Central memory CD8-positive, alpha-beta T cell (primary cell): ENCODE measurements around the gene MRNIP.
"Not testable (repeated sequence)": the region's sequence is repeated elsewhere in the genome, so short reads cannot be mapped to it uniquely, and the experiment has no call there.

ENCODE experiments used
- ATAC-seq: fragments of 150-1000 bp; cut with Tn5 transposase; replicated peaks from 2 replicates; pipeline ENCODE4 v1.10.0; 2022; ENCODE audit warnings: mild to moderate bottlenecking, moderate FRiP score, moderate number of reproducible peaks; ENCODE audit not compliant: poor library complexity, severe bottlenecking; ENCODE audit errors: extremely low read depth
- DNase-seq, 2 donors: peaks; one replicate each; pipeline ENCODE4 v3.0.0; 2021; ENCODE audit warnings: low spot score in 2 of 2
- H3K27ac Mint-ChIP-seq: one replicate; pipeline ENCODE4 v1.8.0; 2022; ENCODE audit warnings: low read depth, mild to moderate bottlenecking, moderate library complexity, mixed read lengths
- H3K27me3 Mint-ChIP-seq: one replicate; pipeline ENCODE4 v1.8.0; 2022; ENCODE audit warnings: mixed read lengths
- H3K36me3 Mint-ChIP-seq: one replicate; pipeline ENCODE4 v1.8.0; 2022; ENCODE audit warnings: mild to moderate bottlenecking, moderate library complexity, mixed read lengths; ENCODE audit not compliant: insufficient read depth
- H3K4me1 Mint-ChIP-seq: one replicate; pipeline ENCODE4 v1.8.0; 2022; ENCODE audit warnings: mixed read lengths
- H3K4me3 Mint-ChIP-seq: one replicate; pipeline ENCODE4 v1.8.0; 2022; ENCODE audit warnings: mild to moderate bottlenecking, moderate library complexity, mixed read lengths
- H3K9me3 Mint-ChIP-seq: one replicate; pipeline ENCODE4 v1.8.0; 2022; ENCODE audit warnings: mixed read lengths

The MRNIP gene

GRCh38 chr5:179872828-179873575, 14.4 kb upstream of the MRNIP start:
- H3K27ac Mint-ChIP-seq: no peak overlapping the region
- H3K4me1 Mint-ChIP-seq: no peaks in the 10 kb centered on the region
- no peaks in the 10 kb centered on the region for H3K9me3 Mint-ChIP-seq
- no peak overlapping the region for H3K4me3 Mint-ChIP-seq
- ATAC-seq (no peak), DNase-seq (no peak)
- H3K27me3 Mint-ChIP-seq: no peaks in the 10 kb centered on the region
- H3K36me3 Mint-ChIP-seq: peaks cover 9% of the 10 kb centered on the region

- ATAC-seq (no peak), DNase-seq (no peak)
- Mint-ChIP-seq H3K27me3 (no peaks in the 10 kb centered on the region), H3K27ac (no peak overlapping the region), H3K36me3 (peaks cover 9% of the 10 kb centered on the region), H3K4me3 (no peak overlapping the region), H3K9me3 (no peaks in the 10 kb centered on the region), H3K4me1 (no peaks in the 10 kb centered on the region)
These were observed 13.6 kb upstream of the MRNIP start for GRCh38 chr5:179872055-179872827.

- H3K9me3 Mint-ChIP-seq, ATAC-seq, H3K27ac Mint-ChIP-seq, H3K36me3 Mint-ChIP-seq, H3K4me3 Mint-ChIP-seq, DNase-seq, H3K4me1 Mint-ChIP-seq, H3K27me3 Mint-ChIP-seq: not testable (repeated sequence)
These were observed 12.9 kb upstream of the MRNIP start for GRCh38 chr5:179871533-179871932.

- ATAC-seq: no peak
- H3K9me3 Mint-ChIP-seq: no peaks in the 10 kb centered on the region
- H3K4me1 Mint-ChIP-seq: no peaks in the 10 kb centered on the region
- no peaks in the 10 kb centered on the region for H3K27me3 Mint-ChIP-seq
- no peak overlapping the region for H3K4me3 Mint-ChIP-seq
- H3K36me3 Mint-ChIP-seq: peaks cover 7% of the 10 kb centered on the region
- H3K27ac Mint-ChIP-seq: peak overlapping the region; percentile 35
- no peak for DNase-seq
These were observed 12.3 kb upstream of the MRNIP start for GRCh38 chr5:179870952-179871351.

- Mint-ChIP-seq H3K36me3 (peaks cover 7% of the 10 kb centered on the region), H3K4me1 (no peaks in the 10 kb centered on the region), H3K9me3 (no peaks in the 10 kb centered on the region), H3K4me3 (no peak overlapping the region), H3K27me3 (no peaks in the 10 kb centered on the region), H3K27ac (peak overlapping the region; percentile 35)
- DNase-seq (no peak), ATAC-seq (no peak)
These were observed 11.8 kb upstream of the MRNIP start for GRCh38 chr5:179870403-179870903.

GRCh38 chr5:179869641-179870402, 11.2 kb upstream of the MRNIP start:
- Mint-ChIP-seq H3K27me3 (no peaks in the 10 kb centered on the region), H3K4me3 (no peak overlapping the region), H3K36me3 (peaks cover 7% of the 10 kb centered on the region), H3K9me3 (no peaks in the 10 kb centered on the region), H3K27ac (no peak overlapping the region), H3K4me1 (no peaks in the 10 kb centered on the region)
- DNase-seq: no peak
- no peak for ATAC-seq

- H3K27me3 Mint-ChIP-seq: no peaks in the 10 kb centered on the region
- no peaks in the 10 kb centered on the region for H3K4me1 Mint-ChIP-seq
- no peak overlapping the region for H3K4me3 Mint-ChIP-seq
- peaks cover 7% of the 10 kb centered on the region for H3K36me3 Mint-ChIP-seq
- H3K9me3 Mint-ChIP-seq: no peaks in the 10 kb centered on the region
- ATAC-seq: no peak
- no peak for DNase-seq
- no peak overlapping the region for H3K27ac Mint-ChIP-seq
These were observed 10.5 kb upstream of the MRNIP start for GRCh38 chr5:179869101-179869500.

- Mint-ChIP-seq H3K4me3 (no peak overlapping the region), H3K9me3 (no peaks in the 10 kb centered on the region), H3K4me1 (no peaks in the 10 kb centered on the region), H3K27me3 (no peaks in the 10 kb centered on the region), H3K36me3 (peaks cover 3% of the 10 kb centered on the region), H3K27ac (peak overlapping the region; percentile 16)
- ATAC-seq (no peak), DNase-seq (no peak)
These were observed 9.9 kb upstream of the MRNIP start for GRCh38 chr5:179868541-179868940.

- ATAC-seq: no peak
- peaks cover 3% of the 10 kb centered on the region for H3K36me3 Mint-ChIP-seq
- DNase-seq: no peak
These were observed 8.9 kb upstream of the MRNIP start for GRCh38 chr5:179867476-179867875.

GRCh38 chr5:179867079-179867465, 8.5 kb upstream of the MRNIP start:
- H3K27ac Mint-ChIP-seq: peak overlapping the region; percentile 76

More at GRCh38 chr5:179867476-179867875, 8.9 kb upstream of the MRNIP start:
- H3K4me3 Mint-ChIP-seq: no peak overlapping the region
- H3K27me3 Mint-ChIP-seq: no peaks in the 10 kb centered on the region
- peak overlapping the region; percentile 76 for H3K27ac Mint-ChIP-seq
- H3K4me1 Mint-ChIP-seq: no peaks in the 10 kb centered on the region
- no peaks in the 10 kb centered on the region for H3K9me3 Mint-ChIP-seq

GRCh38 chr5:179866241-179867078, 7.8 kb upstream of the MRNIP start:
- DNase-seq (no peak), ATAC-seq (no peak)
- no peak overlapping the region for H3K4me3 Mint-ChIP-seq
- H3K36me3 Mint-ChIP-seq: peaks cover 3% of the 10 kb centered on the region
- H3K4me1 Mint-ChIP-seq: no peaks in the 10 kb centered on the region
- H3K9me3 Mint-ChIP-seq: no peaks in the 10 kb centered on the region
- H3K27ac Mint-ChIP-seq: no peak overlapping the region
- no peaks in the 10 kb centered on the region for H3K27me3 Mint-ChIP-seq

More at GRCh38 chr5:179867079-179867465, 8.5 kb upstream of the MRNIP start:
- peaks cover 3% of the 10 kb centered on the region for H3K36me3 Mint-ChIP-seq
- H3K27me3 Mint-ChIP-seq: no peaks in the 10 kb centered on the region
- ATAC-seq (no peak), DNase-seq (no peak)
- no peaks in the 10 kb centered on the region for H3K9me3 Mint-ChIP-seq
- H3K4me1 Mint-ChIP-seq: no peaks in the 10 kb centered on the region
- no peak overlapping the region for H3K4me3 Mint-ChIP-seq
